Urothelium cell line (cell line): ENCODE results near the gene TTC22.

ENCODE experiments used
- DNase-seq: peaks from one replicate; pipeline ENCODE4 v3.0.0; 2011; ENCODE audit warnings: low spot score, mixed read lengths
- FAIRE-seq: peaks from 2 replicates; lab custom pipeline; 2011; peaks lifted over from hg19 to GRCh38; lab: Jason Lieb, UNC

TTC22 gene

DNA sequence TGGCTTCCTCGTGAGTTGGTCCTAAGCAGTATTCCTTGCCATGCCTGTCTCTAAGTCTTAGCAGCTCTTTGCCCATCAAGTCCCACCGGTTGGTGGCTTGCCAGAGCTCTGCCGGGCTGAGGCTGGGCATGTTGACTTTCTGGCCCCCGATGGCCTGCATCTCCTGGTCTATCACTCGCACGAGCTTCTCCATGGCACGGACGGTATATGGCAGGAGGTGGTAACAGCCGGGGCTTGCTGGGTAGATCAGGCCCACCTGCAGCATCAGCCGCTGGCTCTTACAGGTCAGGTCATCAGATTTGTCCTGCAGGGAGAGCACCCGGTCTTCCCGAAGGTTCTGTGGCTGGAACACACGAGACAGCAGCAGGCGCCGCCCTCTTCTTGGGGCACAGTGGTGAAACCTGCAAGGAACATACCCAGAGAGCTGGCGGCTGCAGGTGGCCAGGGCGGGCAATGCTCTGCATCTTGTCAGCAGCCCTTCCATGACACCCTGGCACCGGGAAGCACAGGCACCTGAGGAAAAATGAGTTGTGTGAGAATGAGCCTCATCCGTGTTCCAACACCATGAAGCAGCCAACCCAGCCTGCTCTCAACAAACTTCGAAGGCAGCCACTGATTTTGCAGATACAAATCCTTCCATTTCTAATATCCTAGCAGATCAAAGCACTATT lies 42.3 kb downstream of the TTC22 start:
- DNase-seq = no peak
- FAIRE-seq = no peak

DNA sequence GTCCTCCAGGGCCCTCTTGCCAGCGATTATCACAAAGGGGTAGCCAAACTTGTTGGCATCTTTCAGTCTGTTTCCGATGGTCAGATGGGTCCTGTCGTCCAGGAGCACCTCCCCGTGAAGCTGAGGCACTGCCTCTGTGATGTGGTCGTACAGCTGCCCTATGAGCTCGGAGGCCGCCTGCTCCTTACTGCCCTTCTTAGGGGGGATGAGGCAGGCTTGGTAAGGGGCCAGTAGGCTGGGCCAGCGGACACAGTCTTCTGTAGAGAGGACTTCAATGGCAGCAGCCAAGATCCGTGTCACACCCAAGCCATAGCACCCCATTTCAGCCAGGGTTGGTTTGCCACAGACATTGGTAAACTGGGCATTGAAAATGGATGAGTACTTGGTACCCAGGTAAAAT lies 43.3 kb downstream of the TTC22 start:
- no peak for FAIRE-seq

DNA sequence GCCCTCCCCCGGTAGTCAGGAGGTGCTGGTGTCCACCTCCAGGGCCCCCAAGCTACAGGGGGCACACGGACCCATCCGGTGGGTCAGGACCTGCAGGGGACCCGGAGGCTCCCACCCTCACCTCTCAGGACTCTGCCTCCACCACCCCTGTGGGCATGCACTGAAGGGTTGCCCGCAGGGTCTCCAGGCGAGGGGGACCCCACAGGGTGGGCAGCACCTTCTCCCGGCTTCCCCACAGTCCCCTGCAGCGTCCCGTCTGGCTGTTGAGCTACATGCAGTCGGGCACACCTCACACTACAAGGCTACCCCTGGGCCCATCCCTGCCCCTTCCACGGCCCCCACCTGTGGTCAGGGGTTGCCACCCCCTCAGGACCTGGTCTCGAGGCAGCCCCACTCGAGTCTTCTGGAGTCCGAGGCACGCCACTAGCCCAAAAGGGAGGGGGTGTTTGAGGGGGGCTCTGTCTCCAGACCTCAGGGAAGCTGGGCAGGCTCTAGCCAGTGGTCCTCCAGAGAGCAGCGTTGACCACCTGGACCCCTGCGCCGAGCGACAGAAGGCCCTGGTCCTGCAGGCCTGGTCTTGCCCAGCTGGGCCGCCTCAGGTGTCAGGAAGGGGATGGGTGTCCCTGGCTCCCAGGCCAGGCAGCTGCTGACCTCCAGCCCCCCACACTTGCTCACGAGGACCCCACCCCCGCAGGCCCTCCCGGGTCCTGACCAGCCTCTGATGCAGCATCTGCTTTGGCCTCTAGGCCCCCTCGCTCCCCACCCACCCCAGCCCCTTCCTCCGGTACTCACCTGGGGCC lies 46.4 kb downstream of the TTC22 start:
- FAIRE-seq (no peak), DNase-seq (no peak)

More for the DNA sequence above, 43.3 kb downstream of the TTC22 start:
- no peak for DNase-seq

DNA sequence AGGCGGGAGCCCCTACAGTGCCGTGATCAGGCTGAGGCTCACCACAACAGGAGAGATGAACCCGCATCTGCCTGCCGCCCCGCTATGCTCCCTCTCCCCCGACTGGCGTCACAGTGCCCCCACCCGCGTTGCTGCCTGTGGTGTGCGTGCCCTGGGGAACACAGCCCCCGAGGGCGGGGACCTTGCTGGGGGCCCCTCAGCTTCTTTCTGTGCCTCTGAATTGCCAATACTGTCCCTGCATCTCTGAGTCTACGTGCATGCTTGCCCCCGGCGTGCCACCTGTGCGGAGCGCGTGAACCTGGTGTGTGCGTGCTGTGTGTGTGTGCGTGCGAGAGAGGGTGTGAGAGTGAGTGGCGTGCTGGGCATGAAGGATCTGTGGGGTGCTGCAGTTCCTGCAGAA lies 47.1 kb downstream of the TTC22 start:
- DNase-seq (no peak), FAIRE-seq (no peak)

DNA sequence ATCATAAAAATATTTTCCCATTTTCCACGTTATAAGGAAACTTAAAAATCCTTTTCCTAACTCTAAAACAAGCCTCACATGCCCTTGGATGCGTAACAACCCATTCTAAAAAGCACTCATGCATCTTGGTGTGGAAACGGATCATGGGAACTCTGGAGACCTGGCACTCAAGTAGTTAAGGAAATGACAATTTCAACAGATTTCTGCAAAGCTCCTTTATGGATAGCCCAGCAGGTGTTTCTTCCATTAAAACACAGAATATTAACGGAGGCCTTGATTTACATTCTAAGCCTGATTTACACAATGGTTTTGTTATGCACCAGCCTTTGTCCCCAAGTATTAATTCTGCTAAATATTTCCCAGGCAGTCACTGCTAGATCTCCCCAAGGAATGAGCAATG lies 49.7 kb downstream of the TTC22 start:
- FAIRE-seq (no peak), DNase-seq (no peak)

DNA sequence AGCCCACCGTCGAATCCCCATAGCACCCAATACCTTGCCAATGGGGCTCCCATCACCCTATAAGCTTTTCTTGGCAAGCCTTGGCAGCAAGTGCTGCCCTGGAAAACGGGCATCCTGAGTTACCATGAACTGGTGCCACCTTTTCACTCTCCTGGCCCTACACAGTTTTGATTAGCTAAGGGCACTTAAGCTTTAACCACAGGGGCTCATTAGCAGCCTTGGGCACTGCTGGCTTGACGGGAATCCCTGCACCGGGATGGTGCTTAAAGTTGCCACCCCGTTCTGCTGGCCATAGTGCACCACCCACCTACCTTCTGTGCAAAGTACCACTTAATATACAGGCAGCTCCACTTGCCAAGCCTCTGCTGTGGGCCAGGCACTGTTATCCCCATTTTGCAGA lies 50.5 kb downstream of the TTC22 start:
- DNase-seq (no peak), FAIRE-seq (no peak)

DNA sequence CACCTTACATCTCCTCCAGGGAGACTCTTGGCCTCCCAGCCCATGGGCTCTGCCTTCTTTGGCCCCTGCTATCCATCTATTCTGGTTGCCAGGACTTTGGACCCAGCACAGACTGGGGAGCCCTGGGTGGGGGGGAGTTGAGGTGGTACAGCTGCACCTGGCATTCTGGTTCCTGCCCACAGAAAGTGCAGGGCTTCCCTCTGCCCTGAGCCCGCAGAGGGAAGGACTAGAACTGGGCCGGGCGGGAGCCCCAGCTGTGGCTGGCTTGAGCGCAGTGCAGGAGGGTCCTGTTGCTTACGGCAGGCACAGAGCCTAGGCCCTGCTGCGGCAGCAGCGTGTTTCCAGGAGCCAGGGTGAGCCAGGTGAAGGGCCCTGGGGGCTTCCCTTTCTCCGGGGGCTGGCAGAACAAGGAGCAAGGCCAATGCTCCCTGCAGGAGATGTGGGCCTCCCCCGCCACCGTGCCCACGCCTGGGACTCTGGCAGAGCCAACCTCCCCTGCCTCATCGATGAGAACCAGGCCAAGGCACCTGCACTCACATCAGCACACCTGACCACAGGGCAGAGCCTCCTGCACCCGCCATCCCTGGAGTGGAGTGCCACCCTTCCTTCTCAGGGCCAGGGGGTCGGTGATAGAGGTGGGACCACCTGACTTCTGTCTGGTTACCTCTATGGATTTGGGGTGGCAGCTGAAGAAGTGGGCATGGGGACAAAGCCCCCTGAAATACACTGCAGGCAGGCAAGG lies 52.9 kb downstream of the TTC22 start:
- no peak for FAIRE-seq
- no peak for DNase-seq

DNA sequence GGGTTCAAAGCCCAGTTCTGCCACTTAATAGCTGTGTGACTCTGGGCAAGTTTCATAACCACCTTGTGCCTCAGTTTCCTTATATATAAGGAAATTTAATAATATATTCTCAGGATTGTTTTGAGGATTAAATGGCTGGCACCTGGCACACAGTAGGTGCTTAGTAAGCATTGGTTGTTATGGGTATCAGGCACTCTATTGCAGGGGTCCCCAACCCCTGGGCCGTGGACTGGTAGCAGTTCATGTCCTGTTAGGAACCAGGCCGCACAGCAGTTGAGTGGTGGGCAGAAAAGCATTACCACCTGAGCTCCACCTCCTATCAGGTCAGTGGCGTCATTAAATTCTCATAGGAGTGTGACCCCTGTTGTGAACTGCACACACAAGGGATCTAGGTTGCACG lies 55.3 kb downstream of the TTC22 start:
- no peak for DNase-seq
- no peak for FAIRE-seq

DNA sequence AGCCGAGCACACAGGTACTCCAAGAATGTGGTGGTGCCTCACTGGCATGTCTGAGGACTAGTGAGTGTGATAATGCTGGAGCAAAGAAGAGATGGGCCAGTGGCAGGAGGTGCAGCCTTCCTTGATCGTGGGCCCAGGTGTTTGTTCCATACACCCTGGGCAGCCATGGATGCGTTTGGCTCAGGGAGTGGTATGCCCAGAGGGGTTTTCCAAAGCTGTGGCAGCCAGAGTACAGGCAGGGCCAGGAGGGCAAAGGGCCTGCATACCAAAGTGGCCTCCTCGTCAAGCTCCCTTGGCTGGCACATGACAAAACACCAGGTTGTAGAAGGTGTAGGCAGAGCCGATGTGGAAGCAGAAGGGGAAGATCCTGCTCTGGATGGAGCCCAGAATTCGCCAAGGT lies 55.8 kb downstream of the TTC22 start:
- FAIRE-seq = no peak
- DNase-seq = no peak

DNA sequence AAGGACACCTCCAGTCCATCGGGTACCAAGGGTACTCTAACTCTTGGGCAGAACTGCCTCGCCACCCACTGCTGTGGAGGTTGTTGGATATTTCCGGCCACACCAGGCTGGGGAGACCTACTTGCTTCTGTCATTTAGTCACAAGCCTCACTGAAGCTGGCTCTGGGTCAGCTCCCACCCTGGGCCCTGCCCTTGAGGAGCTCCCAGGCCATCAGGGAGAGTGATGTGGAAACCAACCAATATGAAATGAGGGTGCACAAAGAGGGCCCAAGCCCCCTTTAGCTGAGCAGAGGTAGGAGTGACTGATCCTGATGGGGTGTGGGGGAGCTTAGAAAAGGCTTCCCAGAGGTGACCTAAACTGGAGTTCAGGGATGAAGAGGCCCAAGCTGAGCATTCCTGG lies 56.4 kb downstream of the TTC22 start:
- DNase-seq = no peak
- FAIRE-seq = no peak

DNA sequence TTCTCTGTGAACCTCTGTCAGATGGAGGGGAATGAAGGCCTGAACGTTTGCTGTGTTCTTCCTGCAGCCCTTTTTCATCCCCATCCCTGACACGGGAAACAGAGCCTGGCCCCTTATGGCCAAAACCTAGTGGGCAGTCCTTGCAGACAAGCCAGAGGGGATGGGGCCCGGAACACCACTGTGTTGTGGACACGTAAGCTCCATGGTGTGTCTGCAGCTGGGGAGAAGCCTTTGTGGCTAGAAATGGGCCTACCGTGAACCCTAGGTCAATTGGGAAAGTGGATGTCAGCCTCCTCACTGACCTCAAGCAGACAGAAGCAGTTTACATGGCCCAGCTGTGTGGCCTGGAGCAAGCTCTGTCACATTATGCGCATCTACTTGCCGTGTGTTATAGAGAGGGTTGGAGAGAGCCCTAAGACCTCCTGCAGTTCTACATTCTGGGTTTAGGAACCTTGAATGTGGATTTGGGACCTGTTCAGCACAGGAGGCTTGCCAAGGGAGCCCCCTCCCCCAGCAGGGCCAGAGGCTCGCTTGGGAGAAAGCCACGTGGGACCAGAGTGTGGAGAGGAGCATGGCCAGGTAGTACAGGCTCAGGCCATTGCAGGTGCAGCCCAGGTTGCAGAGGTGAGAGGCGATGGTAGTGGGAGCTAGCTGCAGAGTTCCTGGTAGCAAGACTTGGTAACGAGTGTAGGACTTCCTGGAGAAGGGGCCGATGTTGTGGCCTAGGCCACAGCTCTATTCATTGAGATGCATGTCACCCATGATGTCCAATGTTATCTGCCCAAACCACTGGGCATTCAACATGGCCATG lies 57.5 kb downstream of the TTC22 start:
- FAIRE-seq = no peak

DNA sequence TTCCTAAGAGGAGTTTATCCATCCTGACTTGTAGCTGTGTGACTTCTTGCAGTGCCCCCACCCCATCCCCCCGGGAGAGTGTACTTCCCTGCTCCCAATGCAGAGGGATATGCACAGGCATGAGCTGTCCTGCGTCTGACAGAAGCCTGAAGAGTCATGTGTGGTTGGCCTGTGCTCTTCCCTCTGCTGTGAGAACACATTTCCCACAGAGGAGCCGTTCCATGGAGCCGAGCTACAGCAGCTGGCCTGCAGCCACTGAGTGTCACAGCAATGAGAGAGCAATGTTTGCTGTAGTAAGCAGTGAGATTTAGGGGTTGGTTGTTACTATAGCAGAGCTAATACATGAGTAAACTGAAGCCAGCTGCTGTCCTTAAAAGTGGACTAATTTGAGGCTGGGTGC lies 58.8 kb downstream of the TTC22 start:
- FAIRE-seq (no peak), DNase-seq (no peak)

More for the DNA sequence above, 57.5 kb downstream of the TTC22 start:
- DNase-seq = no peak

DNA sequence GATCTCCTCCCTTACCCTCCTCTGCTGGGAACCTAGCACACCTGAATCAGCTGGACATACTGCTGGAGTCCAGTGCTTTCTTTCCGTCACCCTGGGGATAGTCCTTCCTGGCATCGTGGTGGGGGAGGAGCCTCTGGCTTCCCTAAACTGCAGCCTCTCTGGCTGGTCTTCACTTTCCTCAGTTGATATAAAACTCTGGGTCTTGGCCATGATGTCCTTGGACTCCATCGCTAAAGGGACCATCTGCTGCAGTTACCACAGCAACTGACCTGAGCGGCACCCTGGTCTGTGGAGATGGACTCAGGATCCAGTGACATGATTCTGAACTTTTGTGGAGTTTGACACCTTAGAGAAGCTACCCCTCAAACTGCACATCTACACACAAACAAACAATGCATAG lies 59.6 kb downstream of the TTC22 start:
- no peak for FAIRE-seq
- DNase-seq = no peak

DNA sequence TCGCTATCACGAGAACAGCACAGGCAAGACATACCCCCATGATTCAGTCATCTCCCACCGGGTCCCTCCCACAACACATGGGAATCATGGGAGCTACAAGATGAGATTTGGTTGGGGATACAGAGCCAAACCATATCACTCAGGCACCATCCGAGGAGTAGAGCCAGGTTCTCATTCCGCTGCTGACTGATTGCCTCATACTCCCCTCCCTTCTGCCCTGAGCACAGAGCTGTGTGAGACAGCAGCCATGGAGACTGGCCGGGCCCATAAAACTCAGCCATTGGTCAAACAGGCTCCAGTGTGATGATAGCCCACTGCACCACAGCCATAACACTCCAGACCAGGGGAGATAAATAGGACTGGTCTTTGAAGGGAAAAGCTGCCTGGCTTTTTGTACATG lies 62.9 kb downstream of the TTC22 start:
- FAIRE-seq (no peak), DNase-seq (no peak)

DNA sequence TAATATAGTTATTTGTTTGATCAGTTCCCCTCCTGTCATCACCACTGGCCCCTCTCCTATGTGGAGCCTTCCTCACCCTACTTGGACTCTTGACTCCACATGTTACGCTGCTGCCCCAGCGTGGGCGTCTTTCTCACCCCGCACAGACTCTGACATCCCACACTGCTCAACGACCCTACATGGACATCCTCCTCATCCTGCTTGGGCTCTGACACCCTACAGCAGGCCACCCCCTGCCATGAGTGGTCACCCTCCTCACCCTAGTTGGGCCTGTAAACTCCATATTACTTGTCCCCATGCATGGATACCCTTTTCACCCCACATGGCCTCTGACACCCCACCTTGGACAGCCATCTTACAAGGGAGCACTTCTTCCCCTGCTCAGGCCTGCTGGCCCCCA lies 64.4 kb downstream of the TTC22 start:
- no peak for FAIRE-seq
- DNase-seq = no peak
